ENCODE measurements around the gene SDHAF4.
A peak's percentile ranks its signal among the peaks of the same experiment; 100 is the strongest.
"Not testable (repeated sequence)": the region's sequence is repeated elsewhere in the genome, so short reads cannot be mapped to it uniquely, and the experiment has no call there.

The SDHAF4 gene

GRCh38 chr6:70566751-70567382, at the start of gene SDHAF4:
Gene SDHAF4 (plus strand): TSS chr6:70566930. CDS start chr6:70566941, 11 bp downstream.
- peak; percentile 92 for DNase-seq (ENCODE audit: low spot score)

DNA sequence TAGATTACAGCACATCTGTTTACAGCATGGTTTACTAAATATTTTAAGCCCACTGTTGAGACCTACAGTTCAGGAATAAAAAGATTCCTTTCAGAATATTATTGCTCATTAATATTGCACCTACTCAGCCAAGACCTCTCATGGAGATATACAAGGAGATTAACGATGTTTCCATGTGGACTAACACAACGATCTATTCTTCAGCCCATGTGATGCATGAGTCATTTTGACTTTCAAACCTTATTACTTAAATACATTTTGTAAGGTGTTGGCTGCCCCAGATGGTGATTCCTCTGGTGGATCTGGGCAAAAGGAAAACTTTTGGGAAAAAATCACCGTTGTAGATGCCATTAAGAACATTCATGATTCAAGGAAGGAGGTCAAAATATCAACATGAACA, 48.0 kb upstream of the SDHAF4 start:
- DNase-seq (ENCODE audit: low spot score): no peak

GRCh38 chr6:70520575-70520974, 46.2 kb upstream of the SDHAF4 start:
- DNase-seq (ENCODE audit: low spot score): peak; percentile 10

- no peak for DNase-seq (ENCODE audit: low spot score)
Measured at GRCh38 chr6:70524721-70525286, 41.9 kb upstream of the SDHAF4 start.

- no peak for DNase-seq (ENCODE audit: low spot score)
Measured at GRCh38 chr6:70527071-70527737, 39.5 kb upstream of the SDHAF4 start.

- DNase-seq (ENCODE audit: low spot score): no peak
Measured at GRCh38 chr6:70530023-70530422, 36.7 kb upstream of the SDHAF4 start.

DNA sequence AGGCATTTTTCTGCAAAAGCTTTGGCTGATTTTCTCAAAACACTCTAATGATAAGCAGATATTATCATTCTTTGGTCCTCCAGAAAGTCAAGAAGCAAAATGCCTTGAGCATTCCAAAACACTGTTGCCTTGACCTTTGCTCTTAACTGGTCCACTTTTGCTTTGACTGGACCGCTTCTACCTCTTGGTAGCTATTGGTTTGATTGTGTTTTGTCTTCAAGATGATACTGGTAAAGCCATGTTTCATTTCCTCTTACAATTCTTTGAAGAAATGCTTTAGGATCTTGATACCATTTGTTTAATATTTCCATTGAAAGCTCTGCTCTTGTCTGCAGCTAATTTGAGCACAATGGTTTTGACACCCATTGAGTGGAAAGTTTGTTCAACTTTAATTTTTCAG, 35.6 kb upstream of the SDHAF4 start:
- no peak for DNase-seq (ENCODE audit: low spot score)

DNA sequence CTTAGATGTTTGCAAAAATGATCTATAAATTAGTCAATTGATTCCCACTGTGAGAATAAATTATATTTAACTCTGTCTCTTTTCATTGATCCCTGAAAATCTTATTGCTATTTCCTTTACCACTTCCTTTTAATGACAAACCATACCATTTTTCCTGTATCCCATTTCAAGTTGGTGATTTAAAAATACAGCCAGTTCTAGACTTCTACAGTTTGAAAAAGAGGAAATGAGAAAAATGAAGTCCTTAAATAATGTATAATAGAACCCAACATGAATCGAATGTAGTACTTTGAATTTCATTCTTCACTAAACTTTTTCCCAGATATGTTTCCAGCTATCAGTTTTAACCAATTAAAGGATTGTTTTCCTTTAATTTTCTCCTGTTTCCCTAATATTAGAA, 29.5 kb upstream of the SDHAF4 start:
- no peak for DNase-seq (ENCODE audit: low spot score)

- no peak for DNase-seq (ENCODE audit: low spot score)
Measured at GRCh38 chr6:70538376-70538775, 28.4 kb upstream of the SDHAF4 start.

GRCh38 chr6:70547313-70547712, 19.4 kb upstream of the SDHAF4 start:
- peak; percentile 3 for DNase-seq (ENCODE audit: low spot score)

- DNase-seq (ENCODE audit: low spot score): no peak
Measured at GRCh38 chr6:70547905-70548304, 18.8 kb upstream of the SDHAF4 start.

- DNase-seq (ENCODE audit: low spot score): no peak
Measured at GRCh38 chr6:70549327-70549726, 17.4 kb upstream of the SDHAF4 start.

DNA sequence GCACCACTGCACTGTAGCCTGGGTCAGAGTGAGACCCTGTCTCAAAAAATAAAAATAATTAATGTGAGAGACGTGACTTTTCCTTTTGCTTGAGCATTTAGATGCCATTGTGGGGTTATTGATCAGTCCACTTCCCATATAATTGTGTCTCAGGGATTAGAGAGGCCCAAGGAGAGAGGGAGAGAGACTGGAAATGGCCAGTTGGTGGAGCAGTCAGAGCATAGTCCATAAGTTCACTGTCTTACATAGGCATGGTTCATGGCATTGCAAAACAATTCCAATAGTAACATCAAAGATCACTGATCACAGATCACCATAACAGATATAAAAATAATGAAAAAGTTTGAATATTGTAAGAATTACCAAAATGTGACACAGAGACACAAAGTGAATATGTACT, 15.2 kb upstream of the SDHAF4 start:
- DNase-seq (ENCODE audit: low spot score): no peak

DNA sequence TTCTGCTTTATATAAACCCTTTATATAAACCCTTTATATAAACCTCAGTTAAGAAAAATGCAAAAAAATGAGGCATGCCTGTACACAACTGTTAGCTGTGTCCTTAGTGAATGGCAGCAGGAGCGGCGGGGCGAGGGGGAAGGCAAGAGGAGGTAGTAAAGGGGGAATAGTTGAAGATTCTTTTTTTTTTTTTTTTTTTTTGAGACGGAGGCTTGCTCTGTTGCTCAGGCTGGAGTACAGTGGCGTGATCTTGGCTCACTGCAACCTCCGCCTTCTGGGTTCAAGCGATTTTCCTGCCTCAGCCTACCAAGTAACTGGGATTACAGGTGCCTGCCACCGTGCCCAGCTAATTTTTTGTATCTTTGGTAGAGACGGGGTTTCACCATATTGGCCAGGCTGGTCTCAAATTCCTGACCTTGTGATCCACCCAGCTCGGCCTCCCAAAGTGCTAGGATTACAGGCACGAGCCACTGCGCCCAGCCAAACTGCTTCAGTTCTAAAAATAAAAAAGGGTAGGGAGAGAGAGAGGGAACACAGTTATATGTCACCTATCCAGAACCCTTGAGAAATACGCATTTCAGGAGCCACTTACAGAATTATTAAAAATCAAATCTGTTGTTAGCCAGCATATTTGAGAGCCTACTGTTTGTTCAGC, 14.3 kb upstream of the SDHAF4 start:
- not testable (repeated sequence) for DNase-seq (ENCODE audit: low spot score)

GRCh38 chr6:70552974-70553373, 13.8 kb upstream of the SDHAF4 start:
- no peak for DNase-seq (ENCODE audit: low spot score)

GRCh38 chr6:70557998-70558397, 8.7 kb upstream of the SDHAF4 start:
- no peak for DNase-seq (ENCODE audit: low spot score)

DNA sequence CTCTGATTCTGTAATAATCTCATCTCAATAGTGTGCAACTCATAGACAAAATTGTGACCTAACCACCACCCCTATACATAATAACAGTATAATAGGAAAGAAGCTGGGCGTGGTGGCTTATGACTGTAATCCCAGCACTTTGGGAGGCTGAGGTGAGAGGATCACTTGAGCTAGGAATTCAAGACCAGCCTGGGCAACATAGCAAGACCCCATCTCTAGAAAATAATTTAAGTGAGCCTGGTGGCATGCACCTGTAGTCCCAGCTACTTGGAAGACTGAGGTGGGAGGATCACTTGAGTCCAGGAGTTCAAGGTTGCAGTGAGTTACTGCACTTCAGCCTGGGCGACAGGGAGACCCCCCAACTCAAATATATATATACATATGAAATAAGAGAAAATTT, 4.3 kb upstream of the SDHAF4 start:
- DNase-seq (ENCODE audit: low spot score): not testable (repeated sequence)

- no peak for DNase-seq (ENCODE audit: low spot score)
Measured at GRCh38 chr6:70563530-70563929, 3.2 kb upstream of the SDHAF4 start.

DNA sequence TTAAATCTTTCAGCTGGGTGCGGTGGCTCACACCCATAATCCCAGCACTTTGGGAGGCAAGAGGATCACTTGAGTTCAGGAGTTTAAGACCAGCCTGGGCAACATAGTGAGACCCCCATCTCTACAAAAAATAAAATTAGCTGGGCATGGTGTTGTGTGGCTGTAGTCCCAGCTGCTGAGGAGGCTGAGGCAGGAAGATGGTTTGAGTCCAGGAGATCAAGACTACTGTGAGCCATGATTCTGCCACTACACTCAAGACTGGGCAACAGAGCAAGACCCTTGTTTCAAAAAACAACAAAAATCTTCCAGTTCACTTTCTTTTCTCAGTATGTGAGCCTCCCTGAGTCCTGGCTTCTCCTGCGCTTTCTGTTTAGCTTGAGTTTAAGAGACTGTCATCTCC, 7.9 kb downstream of the SDHAF4 start:
- no peak for DNase-seq (ENCODE audit: low spot score)

DNA sequence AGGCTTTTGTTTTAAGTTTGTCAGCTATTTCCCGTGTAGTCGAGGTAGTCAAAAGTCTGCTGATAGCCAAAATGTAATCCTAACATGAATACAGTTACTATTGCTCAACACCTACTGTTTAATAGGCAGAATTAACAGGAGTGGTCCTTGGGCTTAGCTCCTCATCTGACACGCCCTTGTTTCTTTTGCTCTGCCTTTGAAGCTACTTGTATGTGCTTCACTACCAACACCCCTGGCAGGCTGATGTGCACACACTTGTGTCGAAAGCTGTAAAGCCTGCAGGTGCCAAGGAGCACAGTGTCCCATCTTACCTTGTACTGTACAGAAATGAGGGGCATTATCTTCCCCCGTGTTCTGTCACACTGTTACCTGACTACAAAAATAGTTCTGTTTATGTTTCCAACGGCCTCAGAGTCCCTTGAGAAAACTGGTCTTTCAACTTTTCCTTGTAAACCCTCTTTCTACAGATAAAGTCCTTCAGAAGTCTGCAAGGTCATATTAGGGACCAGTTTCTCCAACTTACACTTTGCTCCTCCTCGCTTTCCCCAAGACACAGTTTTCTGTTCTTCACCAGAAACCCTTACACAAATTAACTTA, 9.3 kb downstream of the SDHAF4 start:
- DNase-seq (ENCODE audit: low spot score): no peak

- DNase-seq (ENCODE audit: low spot score): no peak
Measured at GRCh38 chr6:70586114-70586513, 19.4 kb downstream of the SDHAF4 start.

DNA sequence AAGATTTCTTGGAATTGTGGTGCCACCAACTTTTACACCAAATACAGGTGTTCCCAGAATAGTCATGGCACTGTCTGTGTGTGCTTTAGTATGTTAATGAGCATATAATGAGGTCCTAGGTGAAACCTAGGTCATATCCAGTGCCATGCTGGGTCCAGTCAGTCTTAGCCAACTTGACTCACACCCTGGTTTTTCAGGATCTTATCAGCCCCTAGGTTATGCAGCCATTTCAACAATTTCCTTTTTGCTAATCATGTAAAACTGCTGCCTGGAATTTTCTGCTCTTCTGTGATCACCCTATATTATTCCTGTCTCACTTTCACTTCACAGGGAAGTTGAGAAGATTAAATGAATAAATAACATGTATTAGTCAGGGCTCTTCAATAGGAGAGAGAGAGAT, 23.7 kb downstream of the SDHAF4 start:
- DNase-seq (ENCODE audit: low spot score): no peak

All from kidney capillary endothelial cell (primary cell).